ENCODE data around the gene C1orf50.

The C1orf50 gene

GRCh38 chr1:42758641-42759040 is 8.4 kb upstream of the C1orf50 start:
- no peak for ATAC-seq
- TF ChIP-seq TOX (CRISPR knock-in tag; IDR thresholded peaks at IDR 0.05; ENCODE audit: borderline replicate concordance) (no peak), SNAI2 (CRISPR knock-in tag; IDR thresholded peaks at IDR 0.05) (no peak), CREB5 (CRISPR knock-in tag; IDR thresholded peaks at IDR 0.05; ENCODE audit: low read depth) (no peak), CSDC2 (CRISPR knock-in tag; IDR thresholded peaks at IDR 0.05) (no peak), ESRRG (CRISPR knock-in tag; IDR thresholded peaks at IDR 0.05) (no peak), ZFP3 (CRISPR knock-in tag; IDR thresholded peaks at IDR 0.05) (no peak), CSRNP3 (CRISPR knock-in tag; IDR thresholded peaks at IDR 0.05) (no peak), ZNF70 (CRISPR knock-in tag; IDR thresholded peaks at IDR 0.05) (no peak), BACH2 (CRISPR knock-in tag; IDR thresholded peaks at IDR 0.05; ENCODE audit: borderline replicate concordance) (no peak)
- TF ChIP-seq, protein P1, sequence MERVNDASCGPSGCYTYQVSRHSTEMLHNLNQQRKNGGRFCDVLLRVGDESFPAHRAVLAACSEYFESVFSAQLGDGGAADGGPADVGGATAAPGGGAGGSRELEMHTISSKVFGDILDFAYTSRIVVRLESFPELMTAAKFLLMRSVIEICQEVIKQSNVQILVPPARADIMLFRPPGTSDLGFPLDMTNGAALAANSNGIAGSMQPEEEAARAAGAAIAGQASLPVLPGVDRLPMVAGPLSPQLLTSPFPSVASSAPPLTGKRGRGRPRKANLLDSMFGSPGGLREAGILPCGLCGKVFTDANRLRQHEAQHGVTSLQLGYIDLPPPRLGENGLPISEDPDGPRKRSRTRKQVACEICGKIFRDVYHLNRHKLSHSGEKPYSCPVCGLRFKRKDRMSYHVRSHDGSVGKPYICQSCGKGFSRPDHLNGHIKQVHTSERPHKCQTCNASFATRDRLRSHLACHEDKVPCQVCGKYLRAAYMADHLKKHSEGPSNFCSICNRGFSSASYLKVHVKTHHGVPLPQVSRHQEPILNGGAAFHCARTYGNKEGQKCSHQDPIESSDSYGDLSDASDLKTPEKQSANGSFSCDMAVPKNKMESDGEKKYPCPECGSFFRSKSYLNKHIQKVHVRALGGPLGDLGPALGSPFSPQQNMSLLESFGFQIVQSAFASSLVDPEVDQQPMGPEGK (CRISPR knock-in tag; IDR thresholded peaks at IDR 0.05; ENCODE audit: borderline replicate concordance): no peak
- TF ChIP-seq, protein P2, sequence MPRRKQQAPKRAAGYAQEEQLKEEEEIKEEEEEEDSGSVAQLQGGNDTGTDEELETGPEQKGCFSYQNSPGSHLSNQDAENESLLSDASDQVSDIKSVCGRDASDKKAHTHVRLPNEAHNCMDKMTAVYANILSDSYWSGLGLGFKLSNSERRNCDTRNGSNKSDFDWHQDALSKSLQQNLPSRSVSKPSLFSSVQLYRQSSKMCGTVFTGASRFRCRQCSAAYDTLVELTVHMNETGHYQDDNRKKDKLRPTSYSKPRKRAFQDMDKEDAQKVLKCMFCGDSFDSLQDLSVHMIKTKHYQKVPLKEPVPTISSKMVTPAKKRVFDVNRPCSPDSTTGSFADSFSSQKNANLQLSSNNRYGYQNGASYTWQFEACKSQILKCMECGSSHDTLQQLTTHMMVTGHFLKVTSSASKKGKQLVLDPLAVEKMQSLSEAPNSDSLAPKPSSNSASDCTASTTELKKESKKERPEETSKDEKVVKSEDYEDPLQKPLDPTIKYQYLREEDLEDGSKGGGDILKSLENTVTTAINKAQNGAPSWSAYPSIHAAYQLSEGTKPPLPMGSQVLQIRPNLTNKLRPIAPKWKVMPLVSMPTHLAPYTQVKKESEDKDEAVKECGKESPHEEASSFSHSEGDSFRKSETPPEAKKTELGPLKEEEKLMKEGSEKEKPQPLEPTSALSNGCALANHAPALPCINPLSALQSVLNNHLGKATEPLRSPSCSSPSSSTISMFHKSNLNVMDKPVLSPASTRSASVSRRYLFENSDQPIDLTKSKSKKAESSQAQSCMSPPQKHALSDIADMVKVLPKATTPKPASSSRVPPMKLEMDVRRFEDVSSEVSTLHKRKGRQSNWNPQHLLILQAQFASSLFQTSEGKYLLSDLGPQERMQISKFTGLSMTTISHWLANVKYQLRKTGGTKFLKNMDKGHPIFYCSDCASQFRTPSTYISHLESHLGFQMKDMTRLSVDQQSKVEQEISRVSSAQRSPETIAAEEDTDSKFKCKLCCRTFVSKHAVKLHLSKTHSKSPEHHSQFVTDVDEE (CRISPR knock-in tag; IDR thresholded peaks at IDR 0.05): no peak

DNA sequence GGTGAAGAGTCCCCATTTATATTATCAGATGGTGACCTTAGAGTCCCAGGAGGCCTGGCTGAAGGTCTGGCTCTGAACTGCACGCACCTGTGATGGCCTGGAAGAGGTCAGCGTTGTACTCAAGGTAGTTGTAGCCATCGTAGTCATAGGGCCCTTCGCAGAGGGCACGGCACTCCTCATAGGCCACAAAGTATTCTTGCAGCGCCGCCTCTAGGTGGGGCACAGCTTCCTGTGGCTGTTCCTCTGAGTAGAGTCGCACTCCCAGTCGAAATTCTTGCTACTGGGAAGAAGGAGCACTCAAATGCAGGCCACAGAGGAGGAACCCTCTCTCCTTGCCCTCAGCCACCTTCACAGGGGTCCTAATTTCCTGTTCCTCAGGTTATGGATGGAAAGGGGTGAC is 7.9 kb upstream of the C1orf50 start:
- ATAC-seq: no peak

More for the DNA sequence above, 7.9 kb upstream of the C1orf50 start:
- TF ChIP-seq ZNF8 (CRISPR knock-in tag; IDR thresholded peaks at IDR 0.05) (no peak), CSRNP3 (CRISPR knock-in tag; IDR thresholded peaks at IDR 0.05) (no peak), CREB5 (CRISPR knock-in tag; IDR thresholded peaks at IDR 0.05; ENCODE audit: low read depth) (no peak), POU6F1 (CRISPR knock-in tag; IDR thresholded peaks at IDR 0.05; ENCODE audit: borderline replicate concordance, low read depth) (no peak), PPARA (CRISPR knock-in tag; IDR thresholded peaks at IDR 0.05; ENCODE audit: borderline replicate concordance) (no peak), ZFP30 (CRISPR knock-in tag; IDR thresholded peaks at IDR 0.05) (no peak), ISL1 (CRISPR knock-in tag; IDR thresholded peaks at IDR 0.05) (no peak), RARB (CRISPR knock-in tag; IDR thresholded peaks at IDR 0.05) (no peak), CSDC2 (CRISPR knock-in tag; IDR thresholded peaks at IDR 0.05) (no peak), ARNTL (CRISPR knock-in tag; IDR thresholded peaks at IDR 0.05; ENCODE audit: borderline replicate concordance, low read depth) (no peak), ESRRG (CRISPR knock-in tag; IDR thresholded peaks at IDR 0.05) (no peak), TOX (CRISPR knock-in tag; IDR thresholded peaks at IDR 0.05; ENCODE audit: borderline replicate concordance) (no peak), ZC3H10 (CRISPR knock-in tag; IDR thresholded peaks at IDR 0.05) (no peak), ZFP3 (CRISPR knock-in tag; IDR thresholded peaks at IDR 0.05) (no peak), TCF4 (CRISPR knock-in tag; IDR thresholded peaks at IDR 0.05; ENCODE audit: borderline replicate concordance) (no peak), ZNF70 (CRISPR knock-in tag; IDR thresholded peaks at IDR 0.05) (no peak), GLIS3 (CRISPR knock-in tag; IDR thresholded peaks at IDR 0.05) (no peak), SNAI2 (CRISPR knock-in tag; IDR thresholded peaks at IDR 0.05) (no peak)
- TF ChIP-seq, protein P2 (CRISPR knock-in tag; IDR thresholded peaks at IDR 0.05): no peak
- TF ChIP-seq, protein P1 (CRISPR knock-in tag; IDR thresholded peaks at IDR 0.05; ENCODE audit: borderline replicate concordance): no peak
